ENCODE data around the gene CDKL1.

DNA sequence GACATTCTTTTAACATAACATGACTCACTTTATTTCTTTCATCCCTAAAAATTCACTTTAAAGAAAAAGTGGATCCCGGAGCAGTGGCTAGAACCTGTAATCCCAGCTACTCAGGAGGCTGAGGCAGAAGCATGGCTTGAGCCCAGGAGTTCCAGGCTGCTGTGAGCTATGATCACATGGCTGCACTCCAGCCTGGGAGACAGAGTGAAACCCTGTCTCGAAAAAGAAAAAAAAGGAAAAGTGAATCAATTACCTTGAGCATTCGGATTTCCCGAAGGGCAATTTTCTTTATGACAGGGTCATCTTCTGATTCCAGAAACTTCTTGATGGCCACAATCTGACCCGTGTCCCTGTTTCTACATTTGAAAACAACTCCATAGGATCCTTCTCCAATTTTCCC, 1.2 kb downstream of the CDKL1 start:
- no peak for TF ChIP-seq EZH2 (IDR thresholded peaks at IDR 0.05; ENCODE audit: low read length, unreplicated experiment)
- TF ChIP-seq, protein P1, sequence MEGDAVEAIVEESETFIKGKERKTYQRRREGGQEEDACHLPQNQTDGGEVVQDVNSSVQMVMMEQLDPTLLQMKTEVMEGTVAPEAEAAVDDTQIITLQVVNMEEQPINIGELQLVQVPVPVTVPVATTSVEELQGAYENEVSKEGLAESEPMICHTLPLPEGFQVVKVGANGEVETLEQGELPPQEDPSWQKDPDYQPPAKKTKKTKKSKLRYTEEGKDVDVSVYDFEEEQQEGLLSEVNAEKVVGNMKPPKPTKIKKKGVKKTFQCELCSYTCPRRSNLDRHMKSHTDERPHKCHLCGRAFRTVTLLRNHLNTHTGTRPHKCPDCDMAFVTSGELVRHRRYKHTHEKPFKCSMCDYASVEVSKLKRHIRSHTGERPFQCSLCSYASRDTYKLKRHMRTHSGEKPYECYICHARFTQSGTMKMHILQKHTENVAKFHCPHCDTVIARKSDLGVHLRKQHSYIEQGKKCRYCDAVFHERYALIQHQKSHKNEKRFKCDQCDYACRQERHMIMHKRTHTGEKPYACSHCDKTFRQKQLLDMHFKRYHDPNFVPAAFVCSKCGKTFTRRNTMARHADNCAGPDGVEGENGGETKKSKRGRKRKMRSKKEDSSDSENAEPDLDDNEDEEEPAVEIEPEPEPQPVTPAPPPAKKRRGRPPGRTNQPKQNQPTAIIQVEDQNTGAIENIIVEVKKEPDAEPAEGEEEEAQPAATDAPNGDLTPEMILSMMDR (conservative IDR thresholded peaks at IDR 0.05; ENCODE audit: low read depth, low read length) = no peak
- no peak for TF ChIP-seq EZH2phosphoT487 (IDR thresholded peaks at IDR 0.05; ENCODE audit: borderline replicate concordance, low read length)
